HEK293T (cell line): ENCODE measurements around the gene ECSCR.

Experiments
- CTCF ChIA-PET: fragments of 350-600 bp; formaldehyde crosslinking; extraction: SDS; loops from one replicate; lab custom pipeline; 2021; ENCODE audit warnings: antibody characterized with exemption, inconsistent platforms; lab: Yijun Ruan, JAX
- POLR2A ChIA-PET: fragments of 350-600 bp; formaldehyde crosslinking; extraction: SDS; loops from one replicate; lab custom pipeline; 2020; ENCODE audit warnings: antibody characterized with exemption, inconsistent platforms; lab: Yijun Ruan, JAX
- DNase-seq: peaks from one replicate; pipeline ENCODE4 v3.0.0; 2012; ENCODE audit warnings: mixed read lengths; ENCODE audit errors: extremely low spot score
- ARNT ChIP-seq: fragments of 450-650 bp; IDR thresholded peaks from 2 replicates; pipeline ENCODE4 v1.6.1; 2017; ENCODE audit warnings: mild to moderate bottlenecking
- BHLHE40 ChIP-seq: fragments of 450-650 bp; IDR thresholded peaks from 2 replicates; pipeline ENCODE4 v1.6.1; 2016; ENCODE audit warnings: mild to moderate bottlenecking, moderate library complexity, borderline replicate concordance
- CTBP1 ChIP-seq: fragments of 450-650 bp; IDR thresholded peaks from 2 replicates; pipeline ENCODE4 v1.6.1; 2016; ENCODE audit warnings: borderline replicate concordance
- ELF4 ChIP-seq: fragments of 450-650 bp; IDR thresholded peaks from 2 replicates; pipeline ENCODE4 v1.6.1; 2017; ENCODE audit warnings: antibody characterized with exemption
- FOXA1 ChIP-seq: fragments of 450-650 bp; IDR thresholded peaks from 2 replicates; pipeline ENCODE4 v1.6.1; 2016; ENCODE audit warnings: mild to moderate bottlenecking
- FOXK2 ChIP-seq: fragments of 450-650 bp; IDR thresholded peaks from 2 replicates; pipeline ENCODE4 v1.6.1; 2016; ENCODE audit warnings: mild to moderate bottlenecking
- FOXM1 ChIP-seq: fragments of 450-650 bp; IDR thresholded peaks from 2 replicates; pipeline ENCODE4 v1.6.1; 2017; ENCODE audit warnings: mild to moderate bottlenecking, borderline replicate concordance
- HDGF ChIP-seq: fragments of 450-650 bp; IDR thresholded peaks from 2 replicates; pipeline ENCODE4 v1.6.1; 2017; ENCODE audit warnings: antibody characterized with exemption, borderline replicate concordance
- L3MBTL2 ChIP-seq: fragments of 450-650 bp; conservative IDR thresholded peaks from 2 replicates; pipeline ENCODE4 v1.6.1; 2016; ENCODE audit warnings: mild to moderate bottlenecking
- LEF1 ChIP-seq: fragments of 450-650 bp; IDR thresholded peaks from 2 replicates; pipeline ENCODE4 v1.6.1; 2017; ENCODE audit warnings: mild to moderate bottlenecking, borderline replicate concordance
- NFRKB ChIP-seq: fragments of 450-650 bp; IDR thresholded peaks from 2 replicates; pipeline ENCODE4 v1.6.1; 2016; ENCODE audit warnings: mild to moderate bottlenecking, moderate library complexity
- SP1 ChIP-seq: fragments of 450-650 bp; IDR thresholded peaks from 2 replicates; pipeline ENCODE4 v1.6.1; 2017
- SUZ12 ChIP-seq: fragments of 450-650 bp; IDR thresholded peaks from 2 replicates; pipeline ENCODE4 v1.6.1; 2016; ENCODE audit warnings: mild to moderate bottlenecking
- TARDBP ChIP-seq: fragments of 450-650 bp; IDR thresholded peaks from 2 replicates; pipeline ENCODE4 v1.6.1; 2016
- ZNF384 ChIP-seq: fragments of 450-650 bp; IDR thresholded peaks from 2 replicates; pipeline ENCODE4 v1.6.1; 2016
- TF ChIP-seq, protein P1 (sequence below): fragments of 450-650 bp; IDR thresholded peaks from 2 replicates; pipeline ENCODE4 v1.6.1; 2016

ECSCR gene

DNA sequence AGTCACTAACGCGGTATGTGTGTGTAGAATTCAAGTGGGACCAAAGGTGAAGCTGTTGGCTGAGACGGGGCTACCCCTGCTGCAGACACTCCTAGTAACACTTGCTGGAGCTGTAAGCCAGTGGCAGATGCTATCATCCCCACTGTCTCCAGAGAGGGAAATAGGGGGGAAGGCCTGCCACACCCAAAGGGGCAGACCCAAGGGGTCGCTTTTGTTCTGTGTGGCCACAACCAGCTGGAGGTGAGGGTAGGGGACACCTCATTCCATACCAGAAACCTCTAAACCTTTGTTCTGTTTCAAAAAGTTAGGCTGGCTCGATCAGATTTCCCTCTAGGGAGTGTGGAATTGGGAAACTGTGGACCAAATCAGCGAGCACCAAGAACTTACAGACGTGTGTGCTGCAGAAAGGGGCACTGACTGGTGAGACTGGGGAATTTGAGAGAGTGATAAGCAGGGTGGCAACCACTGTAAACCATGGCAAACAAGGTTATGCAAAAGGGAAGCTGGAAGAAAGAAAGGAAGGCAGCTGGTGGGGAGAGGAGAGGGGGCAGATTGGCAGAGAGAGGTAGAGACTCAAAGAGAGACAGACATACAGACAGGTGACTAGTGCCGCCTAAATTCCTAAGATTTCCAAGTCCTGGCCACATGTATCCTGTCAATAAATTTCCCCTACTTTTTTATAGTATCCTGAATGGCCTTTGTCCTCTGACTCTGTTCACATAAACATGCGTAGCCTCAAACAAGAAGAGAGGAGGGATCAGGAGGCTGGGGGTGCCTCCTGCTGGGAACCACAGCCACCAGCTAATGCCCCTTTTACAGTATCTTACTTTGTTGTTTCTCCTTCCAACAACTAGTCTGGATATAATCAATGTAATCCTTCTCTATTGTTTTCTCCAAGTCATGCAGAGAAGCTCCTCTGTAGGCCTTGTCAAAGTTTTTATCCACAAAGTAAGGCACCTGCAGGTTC is 43.0 kb downstream of the ECSCR start:
- ChIA-PET CTCF (interaction anchor here (0.6 to 6.6 kb wide), 3 partner anchors 18 to 232 kb away, joined by 3 to 71 read pairs (median 5); no protein-coding TSS in a partner anchor), POLR2A (interaction anchor here (0.7 to 1.9 kb wide), 2 partner anchors 20 to 98 kb away, joined by 5 to 7 read pairs; partner anchors contain the start of gene DNAJC18)
- TF ChIP-seq L3MBTL2 (no peak), NFRKB (no peak), ARNT (no peak), FOXM1 (no peak)
- no peak for DNase-seq

DNA sequence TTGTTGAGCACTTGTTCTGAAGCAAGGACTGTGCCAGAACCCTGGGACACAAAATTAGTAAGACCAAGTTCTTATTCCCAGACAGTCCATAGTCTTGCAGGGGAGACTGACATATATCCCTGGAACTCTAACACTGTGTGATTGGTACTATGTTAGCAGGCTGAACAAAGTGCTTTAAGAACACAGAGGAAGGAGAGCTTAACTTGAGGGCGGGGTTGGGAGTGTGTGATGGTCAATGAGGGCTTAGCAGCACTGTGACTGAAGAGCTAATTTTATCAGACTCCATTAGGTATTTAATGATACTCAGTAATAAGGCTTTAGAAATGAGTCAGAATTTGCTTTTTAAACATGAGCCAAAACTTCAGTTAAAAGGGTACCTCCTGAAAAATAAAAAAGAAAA is 43.8 kb downstream of the ECSCR start:
- CTCF ChIA-PET, result interaction anchor here (6.6 kb wide), 1 partner anchor 95 kb away, joined by 71 read pairs; no protein-coding TSS in a partner anchor
- TF ChIP-seq ZNF384 (no peak), FOXA1 (no peak), TARDBP (no peak), FOXM1 (no peak), HDGF (no peak), LEF1 (no peak), NFRKB (no peak), L3MBTL2 (no peak), FOXK2 (no peak), ARNT (no peak), ELF4 (no peak), CTBP1 (no peak)
- TF ChIP-seq, protein P1, sequence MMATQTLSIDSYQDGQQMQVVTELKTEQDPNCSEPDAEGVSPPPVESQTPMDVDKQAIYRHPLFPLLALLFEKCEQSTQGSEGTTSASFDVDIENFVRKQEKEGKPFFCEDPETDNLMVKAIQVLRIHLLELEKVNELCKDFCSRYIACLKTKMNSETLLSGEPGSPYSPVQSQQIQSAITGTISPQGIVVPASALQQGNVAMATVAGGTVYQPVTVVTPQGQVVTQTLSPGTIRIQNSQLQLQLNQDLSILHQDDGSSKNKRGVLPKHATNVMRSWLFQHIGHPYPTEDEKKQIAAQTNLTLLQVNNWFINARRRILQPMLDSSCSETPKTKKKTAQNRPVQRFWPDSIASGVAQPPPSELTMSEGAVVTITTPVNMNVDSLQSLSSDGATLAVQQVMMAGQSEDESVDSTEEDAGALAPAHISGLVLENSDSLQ, result no peak
- DNase-seq, result no peak
- POLR2A ChIA-PET, result no interaction called here

DNA sequence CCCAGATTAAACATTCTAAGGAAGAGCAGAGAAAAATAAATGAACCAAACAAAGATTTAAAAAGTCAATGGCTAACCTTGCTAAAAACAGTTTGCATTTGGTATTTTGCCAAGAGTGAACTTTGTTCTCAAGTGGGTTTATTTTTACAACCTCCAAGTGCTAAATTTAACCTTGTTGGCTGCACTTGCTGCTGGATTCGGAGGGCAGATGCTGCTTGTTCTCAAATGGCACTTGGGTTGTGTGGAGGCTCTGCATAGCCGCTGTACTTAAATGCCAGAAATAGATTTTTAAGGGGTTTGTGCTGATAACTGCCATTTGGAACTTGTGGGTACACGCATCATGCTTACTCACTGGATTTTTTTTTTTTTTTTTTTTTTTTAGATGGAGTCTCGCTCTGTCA is 45.3 kb downstream of the ECSCR start:
- ChIA-PET CTCF (no interaction called here), POLR2A (no interaction called here)
- TF ChIP-seq ELF4 (no peak), FOXK2 (no peak), SP1 (no peak), L3MBTL2 (no peak), FOXA1 (no peak), FOXM1 (no peak), LEF1 (no peak), SUZ12 (no peak), BHLHE40 (no peak), TARDBP (no peak), HDGF (no peak), ZNF384 (no peak), NFRKB (no peak)
- TF ChIP-seq, protein P1, result no peak
- DNase-seq, result no peak

DNA sequence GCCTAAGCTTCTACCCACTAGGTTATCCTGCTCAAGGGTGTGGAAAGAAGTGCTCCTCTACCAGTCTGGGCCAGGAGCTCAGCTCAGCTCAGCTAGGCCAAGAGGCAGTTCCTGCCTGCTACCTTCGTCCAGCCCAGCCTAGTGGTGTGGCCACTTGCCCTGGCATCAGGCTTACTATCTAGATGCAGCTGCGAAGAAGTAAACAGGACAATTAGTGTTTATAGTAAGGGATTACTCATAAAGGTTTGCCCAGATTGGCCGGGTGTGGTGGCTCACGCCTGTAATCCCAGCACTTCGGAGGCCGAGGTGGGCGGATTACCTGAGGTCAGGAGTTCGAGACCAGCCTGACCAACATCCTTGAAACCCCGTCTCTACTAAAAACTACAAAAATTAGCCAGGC is 45.9 kb downstream of the ECSCR start:
- TF ChIP-seq NFRKB (no peak), SUZ12 (no peak), LEF1 (no peak), ARNT (no peak), TARDBP (no peak), L3MBTL2 (no peak), SP1 (no peak), BHLHE40 (no peak), HDGF (no peak)
- CTCF ChIA-PET, result no interaction called here
- DNase-seq, result no peak
- POLR2A ChIA-PET, result no interaction called here

DNA sequence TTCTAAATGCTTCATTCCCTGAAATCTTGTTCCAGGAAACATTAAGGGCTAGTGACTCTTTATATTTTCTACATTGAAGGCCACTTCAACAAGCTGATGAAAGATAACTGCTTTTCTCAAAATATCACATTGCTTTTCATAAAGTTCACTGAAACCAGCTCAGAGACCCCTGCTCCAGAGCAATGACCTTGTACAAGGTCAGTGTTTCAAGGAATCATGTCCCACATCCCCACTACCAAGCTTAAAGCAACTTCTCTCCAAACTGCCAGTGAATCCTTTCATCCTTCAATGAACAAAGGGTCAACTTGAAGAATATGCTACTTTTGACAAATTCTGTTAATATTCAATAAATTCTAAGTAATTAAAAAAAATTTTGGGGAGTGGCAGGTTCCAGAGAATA is 46.7 kb downstream of the ECSCR start:
- ChIA-PET POLR2A (no interaction called here), CTCF (no interaction called here)
- no peak for DNase-seq
- no peak for TF ChIP-seq ZNF384
- TF ChIP-seq SP1, result no peak
- no peak for TF ChIP-seq ELF4
- no peak for TF ChIP-seq L3MBTL2
- TF ChIP-seq SUZ12, result no peak
- no peak for TF ChIP-seq HDGF
- TF ChIP-seq BHLHE40, result no peak
- no peak for TF ChIP-seq ARNT
- TF ChIP-seq FOXA1, result no peak
- TF ChIP-seq, protein P1, result no peak
- no peak for TF ChIP-seq FOXK2
- no peak for TF ChIP-seq TARDBP
- TF ChIP-seq LEF1, result no peak
- TF ChIP-seq FOXM1, result no peak
- TF ChIP-seq CTBP1, result no peak
- TF ChIP-seq NFRKB, result no peak

DNA sequence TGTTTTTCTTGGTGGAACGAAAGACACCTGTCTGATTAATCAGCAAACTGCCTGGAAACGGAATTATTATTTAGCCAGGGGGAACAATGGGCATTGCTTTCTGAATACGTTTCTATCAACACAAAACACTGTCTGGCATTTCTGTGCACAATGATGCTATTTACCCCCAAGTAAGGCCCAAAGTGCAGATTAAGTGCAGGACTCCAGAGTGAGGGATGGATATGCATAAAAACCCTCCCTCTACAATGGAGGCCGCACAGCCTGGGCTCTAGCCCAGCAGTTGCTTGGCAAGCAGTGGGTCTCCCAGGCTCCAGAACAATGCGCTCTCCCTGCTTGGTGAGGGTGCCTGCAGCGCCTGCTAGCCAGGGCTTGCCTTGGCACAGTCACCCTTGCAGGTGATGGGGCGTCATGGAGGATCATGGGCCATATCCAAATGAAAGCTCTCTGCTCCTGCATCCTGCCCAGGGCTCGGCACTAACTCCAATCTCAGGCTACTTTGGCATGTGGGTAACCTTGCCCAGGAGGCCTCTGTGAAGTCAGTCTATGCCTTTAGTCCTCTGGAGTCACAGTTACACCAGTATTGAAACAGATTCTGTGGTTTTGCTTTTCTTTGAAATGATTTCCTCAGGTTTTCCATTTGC is 47.2 kb downstream of the ECSCR start:
- no peak for DNase-seq
- ChIA-PET CTCF (no interaction called here), POLR2A (no interaction called here)
- no peak for TF ChIP-seq SP1
- no peak for TF ChIP-seq HDGF
- no peak for TF ChIP-seq SUZ12
- TF ChIP-seq FOXM1, result no peak
- TF ChIP-seq ARNT, result no peak
- no peak for TF ChIP-seq FOXA1
- TF ChIP-seq ELF4, result no peak
- no peak for TF ChIP-seq LEF1
- TF ChIP-seq TARDBP, result no peak
- TF ChIP-seq, protein P1, result no peak
- no peak for TF ChIP-seq ZNF384
- TF ChIP-seq CTBP1, result no peak
- TF ChIP-seq FOXK2, result no peak
- TF ChIP-seq NFRKB, result no peak
- no peak for TF ChIP-seq BHLHE40
